Activated T-helper 1 cell treated with anti-CD3 and anti-CD28 coated beads, Interleukin-12 subunit alpha, Interleukin-12 subunit beta, Interleukin-2, Interleukin-4 antibody, amounts not matched to agents 30 ng/mL and 10 ng/mL and 1 ng/mL, durations not matched to agents 14 hours and 24 hours and 36 hours (primary cell): ENCODE data around the gene ULK1. TPM values are rescaled to one million over a fixed set of nuclear protein-coding genes. Genes with fewer than 3 reads are reported as not detected.
"Not testable (repeated sequence)": the region's sequence is repeated elsewhere in the genome, so short reads cannot be mapped to it uniquely, and the experiment has no call there.

Experiments used
- DNase-seq: peaks from one replicate; pipeline ENCODE4 v3.0.0; 2021; ENCODE audit warnings: low spot score
- H3K27ac Mint-ChIP-seq: one replicate; pipeline ENCODE4 v1.8.0; 2021; ENCODE audit warnings: mild to moderate bottlenecking, mixed read lengths
- H3K27me3 Mint-ChIP-seq: one replicate; pipeline ENCODE4 v1.8.0; 2022; ENCODE audit warnings: mild to moderate bottlenecking, moderate library complexity, mixed read lengths; ENCODE audit not compliant: insufficient read depth
- H3K36me3 Mint-ChIP-seq: one replicate; pipeline ENCODE4 v1.8.0; 2021; ENCODE audit warnings: low read depth, mixed read lengths
- H3K4me1 Mint-ChIP-seq: one replicate; pipeline ENCODE4 v1.8.0; 2021; ENCODE audit warnings: low read depth, mixed read lengths
- H3K4me3 Mint-ChIP-seq: one replicate; pipeline ENCODE4 v1.8.0; 2021; ENCODE audit warnings: mild to moderate bottlenecking, moderate library complexity, mixed read lengths
- H3K9me3 Mint-ChIP-seq: one replicate; pipeline ENCODE4 v1.8.0; 2021; ENCODE audit warnings: mixed read lengths
- intact Hi-C: fragments of 100-400 bp; cut with micrococcal nuclease; formaldehyde crosslinking; loops from one replicate; pipeline ENCODE4 v1.15.1; 2024
- total RNA-seq: library from RNA; stranded (reverse); gene quantifications from 2 replicates; pipeline ENCODE4 v1.2.3, GENCODE V29; 2022

ULK1 gene
- total RNA-seq, 1 donor from 2014 or later = 28.4 TPM

- Mint-ChIP-seq H3K36me3 (peaks cover 19% of the 10 kb centered on the region), H3K4me3 (no peak overlapping the region)
- DNase-seq = no peak
Observed at GRCh38 chr12:131943876-131944275, 49.5 kb downstream of the ULK1 start.

GRCh38 chr12:131944601-131945251 lies 50.3 kb downstream of the ULK1 start:
- Mint-ChIP-seq H3K27ac (no peak overlapping the region), H3K27me3 (no peaks in the 10 kb centered on the region), H3K4me3 (no peak overlapping the region), H3K36me3 (peaks cover 19% of the 10 kb centered on the region), H3K9me3 (no peaks in the 10 kb centered on the region), H3K4me1 (peaks cover 15% of the 10 kb centered on the region)
- no peak for DNase-seq
- intact Hi-C loops = loop anchor here (5.0 kb wide), 1 partner anchor 1072 kb away; the partner anchor contains the start of gene RAN

More at GRCh38 chr12:131943876-131944275, 49.5 kb downstream of the ULK1 start:
- Mint-ChIP-seq H3K27me3 (no peaks in the 10 kb centered on the region), H3K27ac (no peak overlapping the region), H3K4me1 (peaks cover 14% of the 10 kb centered on the region), H3K9me3 (no peaks in the 10 kb centered on the region)
- intact Hi-C loops = no loop called here

- Mint-ChIP-seq H3K9me3 (no peaks in the 10 kb centered on the region), H3K27me3 (no peaks in the 10 kb centered on the region), H3K27ac (no peak overlapping the region), H3K4me1 (peaks cover 20% of the 10 kb centered on the region), H3K4me3 (no peak overlapping the region), H3K36me3 (peaks cover 6% of the 10 kb centered on the region)
- DNase-seq = no peak
- intact Hi-C loops = loop anchor here (5.0 kb wide), 1 partner anchor 1074 kb away; the partner anchor contains the start of gene RAN
Observed at GRCh38 chr12:131946757-131947156, 52.3 kb downstream of the ULK1 start.

GRCh38 chr12:131947482-131948027 lies 53.1 kb downstream of the ULK1 start:
- no peak for DNase-seq

GRCh38 chr12:131948166-131948712 lies 53.8 kb downstream of the ULK1 start:
- DNase-seq = no peak

More at GRCh38 chr12:131947482-131948027, 53.1 kb downstream of the ULK1 start:
- Mint-ChIP-seq H3K4me3 (no peak overlapping the region), H3K9me3 (no peaks in the 10 kb centered on the region), H3K27me3 (no peaks in the 10 kb centered on the region), H3K4me1 (peaks cover 22% of the 10 kb centered on the region), H3K36me3 (peaks cover 8% of the 10 kb centered on the region), H3K27ac (peak overlapping the region; percentile 57)
- intact Hi-C loops = loop anchor here (1.0 to 5.0 kb wide), 4 partner anchors 10 to 1075 kb away; partner anchors contain the start of genes GOLGA3, MMP17 and RAN

GRCh38 chr12:131948713-131949430 lies 54.5 kb downstream of the ULK1 start:
- Mint-ChIP-seq H3K27ac (peak overlapping the region; percentile 90), H3K4me1 (peaks cover 30% of the 10 kb centered on the region), H3K4me3 (peak overlapping the region; percentile 74)
- DNase-seq, H3K9me3 Mint-ChIP-seq, H3K27me3 Mint-ChIP-seq, H3K36me3 Mint-ChIP-seq: not testable (repeated sequence)
- intact Hi-C loops = loop anchor here (1.0 to 5.0 kb wide), 8 partner anchors 12 to 1077 kb away; partner anchors contain the start of genes GOLGA3, MMP17, PUS1 and RAN

More at GRCh38 chr12:131948166-131948712, 53.8 kb downstream of the ULK1 start:
- intact Hi-C loops = loop anchor here (1.0 to 5.0 kb wide), 4 partner anchors 11 to 1076 kb away; partner anchors contain the start of genes GOLGA3, MMP17 and RAN
- H3K27ac Mint-ChIP-seq = peak overlapping the region; percentile 90
- H3K4me3 Mint-ChIP-seq = no peak overlapping the region
- no peaks in the 10 kb centered on the region for H3K27me3 Mint-ChIP-seq
- H3K4me1 Mint-ChIP-seq = peaks cover 29% of the 10 kb centered on the region
- no peaks in the 10 kb centered on the region for H3K9me3 Mint-ChIP-seq
- H3K36me3 Mint-ChIP-seq = peaks cover 10% of the 10 kb centered on the region

GRCh38 chr12:131949431-131950181 lies 55.2 kb downstream of the ULK1 start, which contains the start of gene EP400:
Gene EP400 (plus strand): TSS chr12:131949942. CDS start chr12:131960620, 10,678 bp downstream.
- H3K27me3 Mint-ChIP-seq = no peaks in the 10 kb centered on the region
- intact Hi-C loops = loop anchor here (1.0 to 5.0 kb wide), 8 partner anchors 20 to 1077 kb away; partner anchors contain the start of genes GOLGA3, MMP17, POLE and PUS1

GRCh38 chr12:131950182-131950913 lies 55.9 kb downstream of the ULK1 start:
- DNase-seq = peak; percentile 26
- peaks cover 30% of the 10 kb centered on the region for H3K4me1 Mint-ChIP-seq
- H3K36me3 Mint-ChIP-seq = peaks cover 4% of the 10 kb centered on the region
- intact Hi-C loops = loop anchor here (5.0 kb wide), 1 partner anchor 737 kb away; the partner anchor contains the start of genes POLE and PXMP2
- H3K4me3 Mint-ChIP-seq = peak overlapping the region; percentile 92
- H3K9me3 Mint-ChIP-seq = no peaks in the 10 kb centered on the region
- H3K27ac Mint-ChIP-seq = peak overlapping the region; percentile 90
- H3K27me3 Mint-ChIP-seq = no peaks in the 10 kb centered on the region

More at GRCh38 chr12:131949431-131950181, 55.2 kb downstream of the ULK1 start, which contains the start of gene EP400:
- Mint-ChIP-seq H3K9me3 (no peaks in the 10 kb centered on the region), H3K4me1 (peaks cover 30% of the 10 kb centered on the region), H3K27ac (peak within 1 kb of the TSS; percentile 90), H3K4me3 (peak within 1 kb of the TSS; percentile 92), H3K36me3 (peaks cover 6% of the 10 kb centered on the region)
- peak; percentile 89 for DNase-seq

GRCh38 chr12:131953810-131954209 lies 59.4 kb downstream of the ULK1 start:
- H3K36me3 Mint-ChIP-seq, H3K9me3 Mint-ChIP-seq, DNase-seq, H3K4me3 Mint-ChIP-seq, H3K27me3 Mint-ChIP-seq, H3K27ac Mint-ChIP-seq: not testable (repeated sequence)
- H3K4me1 Mint-ChIP-seq = peaks cover 33% of the 10 kb centered on the region
- intact Hi-C loops = loop anchor here (5.0 kb wide), 1 partner anchor 733 kb away; the partner anchor contains the start of genes POLE and PXMP2

- intact Hi-C loops = loop anchor here (5.0 kb wide), 1 partner anchor 733 kb away; the partner anchor contains the start of genes POLE and PXMP2
- H3K27ac Mint-ChIP-seq = not testable (repeated sequence)
Observed at GRCh38 chr12:131954460-131954859, 60.0 kb downstream of the ULK1 start.

GRCh38 chr12:131959116-131959515 lies 64.7 kb downstream of the ULK1 start:
- intact Hi-C loops = no loop called here
- H3K4me3 Mint-ChIP-seq = no peak overlapping the region

More at GRCh38 chr12:131954460-131954859, 60.0 kb downstream of the ULK1 start:
- DNase-seq, H3K9me3 Mint-ChIP-seq, H3K27me3 Mint-ChIP-seq, H3K36me3 Mint-ChIP-seq, H3K4me3 Mint-ChIP-seq: not testable (repeated sequence)
- H3K4me1 Mint-ChIP-seq = peaks cover 37% of the 10 kb centered on the region

More at GRCh38 chr12:131959116-131959515, 64.7 kb downstream of the ULK1 start:
- H3K36me3 Mint-ChIP-seq = peaks cover 20% of the 10 kb centered on the region
- H3K27me3 Mint-ChIP-seq = no peaks in the 10 kb centered on the region
- DNase-seq = no peak
- no peak overlapping the region for H3K27ac Mint-ChIP-seq
- H3K4me1 Mint-ChIP-seq = peaks cover 48% of the 10 kb centered on the region
- no peaks in the 10 kb centered on the region for H3K9me3 Mint-ChIP-seq
